ENCODE results near the gene TMEM201. TPM values are rescaled to one million over a fixed set of nuclear protein-coding genes. Genes with fewer than 3 reads are reported as not detected.
A peak's percentile ranks its signal among the peaks of the same experiment; 100 is the strongest.

Gene TMEM201
- total RNA-seq, 1 donor from 2014 or later, result 3.6 TPM

DNA sequence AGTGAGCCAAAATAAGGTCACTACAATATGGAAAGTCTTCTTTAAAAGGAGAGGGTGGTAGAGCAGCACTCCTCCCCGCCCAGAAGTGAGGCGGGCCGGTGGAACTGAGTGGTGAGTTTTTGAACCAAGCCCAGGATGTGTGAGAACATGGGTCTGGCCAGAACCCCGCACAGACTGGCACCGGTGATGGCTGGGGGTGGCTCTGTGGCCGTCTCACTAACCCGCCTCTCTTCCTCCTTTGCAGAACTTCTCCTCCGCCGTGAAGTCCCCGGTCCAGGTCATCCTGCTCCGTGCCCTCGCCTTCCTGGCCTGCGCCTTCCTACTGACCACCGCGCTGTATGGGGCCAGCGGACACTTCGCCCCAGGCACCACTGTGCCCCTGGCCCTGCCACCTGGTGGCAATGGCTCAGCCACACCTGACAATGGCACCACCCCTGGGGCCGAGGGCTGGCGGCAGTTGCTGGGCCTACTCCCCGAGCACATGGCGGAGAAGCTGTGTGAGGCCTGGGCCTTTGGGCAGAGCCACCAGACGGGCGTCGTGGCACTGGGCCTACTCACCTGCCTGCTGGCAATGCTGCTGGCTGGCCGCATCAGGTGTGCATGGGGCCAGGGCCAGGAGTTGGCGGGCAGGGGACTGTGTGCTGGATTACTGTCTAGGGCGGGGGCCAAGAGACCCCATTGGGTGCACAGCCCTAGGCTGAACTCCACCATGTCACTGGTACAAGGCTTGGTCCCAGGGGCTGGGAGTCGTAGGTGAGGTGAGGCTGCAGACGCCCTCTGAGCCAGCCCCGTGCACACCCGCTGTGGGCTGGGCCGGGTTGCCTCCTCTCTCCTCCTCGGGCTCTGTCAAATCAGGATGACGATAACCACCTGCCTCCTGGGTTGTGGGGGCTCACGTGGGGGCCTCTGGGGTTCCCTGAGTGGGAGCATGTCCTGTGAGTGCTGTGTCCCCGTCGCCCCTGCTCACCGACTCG is 12.4 kb downstream of the TMEM201 start:
- no peak for DNase-seq (ENCODE audit: low read depth in 2 of 2)

DNA sequence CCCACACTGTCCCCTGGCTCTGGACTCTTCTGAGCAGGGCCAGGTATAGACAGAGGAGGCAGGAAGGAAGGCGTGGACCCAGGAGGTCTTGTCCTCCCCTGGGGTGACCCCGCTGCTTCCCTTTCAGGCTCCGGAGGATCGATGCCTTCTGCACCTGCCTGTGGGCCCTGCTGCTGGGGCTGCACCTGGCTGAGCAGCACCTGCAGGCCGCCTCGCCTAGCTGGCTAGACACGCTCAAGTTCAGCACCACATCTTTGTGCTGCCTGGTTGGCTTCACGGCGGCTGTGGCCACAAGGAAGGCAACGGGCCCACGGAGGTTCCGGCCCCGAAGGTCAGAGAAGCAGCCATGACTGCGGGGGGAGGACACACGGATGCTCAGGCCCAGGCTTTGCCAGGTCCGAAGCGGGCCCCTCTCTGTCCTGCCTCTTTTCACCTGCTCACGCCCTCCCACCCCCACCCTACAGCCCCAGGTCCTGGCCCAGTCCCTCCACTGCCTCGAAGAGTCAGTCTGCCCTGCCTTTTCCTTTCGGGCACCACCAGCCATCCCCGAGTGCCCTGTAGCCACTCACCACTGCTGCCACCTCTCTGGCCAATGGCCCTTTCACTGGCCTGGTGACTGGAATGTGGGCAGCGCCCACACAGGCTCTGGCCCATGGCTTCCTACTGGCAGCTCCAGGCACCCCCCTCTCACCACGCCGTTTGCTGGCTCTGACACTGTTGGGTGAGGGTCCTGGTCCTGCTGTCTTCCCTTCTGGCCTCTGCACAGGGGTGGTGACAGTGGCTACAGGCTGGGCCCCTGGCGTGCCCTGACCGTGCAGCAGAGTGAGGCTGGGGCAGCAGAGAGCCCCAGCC is 13.5 kb downstream of the TMEM201 start:
- DNase-seq (ENCODE audit: low read depth in 2 of 2), result no peak

DNA sequence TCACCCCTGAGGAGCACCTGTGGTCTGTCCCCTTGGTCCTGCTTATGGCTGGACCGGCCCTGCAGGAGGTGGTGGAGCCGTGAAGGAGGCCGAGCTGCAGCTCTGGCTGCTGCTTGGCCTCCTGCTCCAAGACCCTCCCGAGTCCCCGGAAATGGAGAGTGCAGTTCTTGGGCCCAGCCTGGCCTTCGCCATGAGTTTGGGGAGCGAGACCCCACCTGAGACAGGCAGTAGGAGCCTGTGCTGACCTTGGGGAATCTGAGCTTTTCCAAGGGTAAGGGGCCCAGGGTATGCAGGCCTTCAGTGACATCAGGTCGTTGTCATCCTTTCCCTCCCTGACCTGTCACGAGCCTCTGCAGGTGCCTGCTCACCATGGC is 14.1 kb downstream of the TMEM201 start:
- DNase-seq (ENCODE audit: low read depth in 2 of 2), result no peak

DNA sequence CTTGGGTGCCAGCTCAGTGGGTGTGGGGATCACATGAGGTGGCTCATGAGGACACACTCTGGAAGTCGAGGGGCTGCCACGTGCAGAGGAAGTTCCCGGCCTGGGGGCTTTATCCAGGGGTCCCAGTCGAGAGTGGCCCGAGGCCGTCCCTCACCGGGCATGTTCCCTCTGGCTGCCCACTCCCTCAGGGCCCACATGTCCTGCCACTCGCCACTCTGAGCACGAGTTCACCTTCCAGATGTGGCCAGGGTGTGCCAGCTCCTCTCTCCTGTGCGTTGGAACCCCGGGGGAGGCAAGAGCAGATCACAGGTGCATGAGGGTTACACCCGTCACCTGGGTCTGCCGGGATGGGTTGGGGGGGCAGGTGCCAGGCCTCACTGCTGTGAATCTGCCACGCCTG is 14.6 kb downstream of the TMEM201 start:
- DNase-seq (ENCODE audit: low read depth in 2 of 2), result no peak

DNA sequence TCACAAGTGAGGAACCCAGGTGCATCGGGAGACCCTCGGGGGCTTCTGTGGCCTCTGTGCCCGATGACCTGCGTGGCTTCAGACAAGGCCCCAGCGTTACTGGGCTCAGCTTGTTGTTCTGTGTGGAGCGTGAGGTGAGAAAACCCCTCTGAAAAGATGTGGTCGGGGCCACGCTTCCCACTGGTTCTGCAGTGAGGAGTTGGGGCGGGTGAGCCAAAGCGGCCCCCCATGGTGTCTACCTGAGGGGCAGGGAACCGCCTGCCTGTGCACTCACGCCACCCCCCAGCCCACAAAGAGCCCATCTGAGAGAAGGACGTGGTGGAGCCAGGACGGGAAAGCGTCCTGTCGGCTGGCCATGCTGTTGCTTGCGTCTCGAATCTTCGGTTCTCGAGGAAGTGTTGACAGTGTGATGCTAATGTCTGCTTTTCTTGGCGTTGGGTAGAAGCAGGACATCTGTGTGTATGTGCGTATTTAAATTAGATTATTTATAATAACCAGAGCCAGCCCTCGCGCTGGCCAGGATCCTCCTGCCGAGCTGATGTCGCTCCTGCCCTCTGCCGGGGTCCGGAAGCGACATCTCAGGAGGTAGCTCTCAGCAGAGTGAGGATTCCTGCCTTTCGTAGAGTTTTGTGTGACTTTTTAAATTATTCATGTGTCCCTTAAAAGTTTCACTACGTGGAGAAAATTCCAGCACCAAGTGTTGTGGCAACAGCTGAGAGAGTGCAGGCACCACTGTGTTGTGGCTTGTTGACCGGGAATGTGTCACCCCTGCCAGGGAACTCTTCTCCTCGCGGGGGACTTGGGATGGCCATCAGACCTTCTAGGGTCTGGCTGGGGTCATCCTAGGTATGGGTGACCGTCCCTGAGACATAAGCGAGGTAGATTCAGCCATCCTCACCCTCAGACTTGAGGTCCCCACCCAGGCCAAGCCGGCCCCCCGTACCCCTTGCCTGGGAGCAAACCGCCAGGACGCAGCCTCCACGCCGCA is 15.3 kb downstream of the TMEM201 start:
- DNase-seq (ENCODE audit: low read depth in 2 of 2), result no peak

DNA sequence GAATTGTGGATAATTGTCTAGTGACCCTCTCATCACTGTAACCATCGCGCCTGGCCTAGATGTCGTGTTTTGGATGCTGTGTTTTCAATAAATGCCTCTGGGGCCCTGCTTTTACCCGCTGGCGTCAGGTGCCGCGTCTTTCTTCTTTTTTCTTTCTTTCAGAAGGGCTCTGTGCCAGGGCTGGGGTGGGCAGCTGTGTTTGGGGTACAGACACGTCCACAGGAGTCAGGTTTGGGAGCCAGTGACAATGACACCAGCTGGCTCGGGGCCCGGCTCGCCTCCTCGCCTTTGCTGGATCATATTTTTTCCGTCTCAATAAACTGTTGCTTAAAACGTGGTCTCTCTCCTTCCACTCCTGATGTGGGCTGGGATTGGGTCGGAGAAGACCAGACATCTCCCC is 16.1 kb downstream of the TMEM201 start:
- DNase-seq (ENCODE audit: low read depth in 2 of 2), result no peak

DNA sequence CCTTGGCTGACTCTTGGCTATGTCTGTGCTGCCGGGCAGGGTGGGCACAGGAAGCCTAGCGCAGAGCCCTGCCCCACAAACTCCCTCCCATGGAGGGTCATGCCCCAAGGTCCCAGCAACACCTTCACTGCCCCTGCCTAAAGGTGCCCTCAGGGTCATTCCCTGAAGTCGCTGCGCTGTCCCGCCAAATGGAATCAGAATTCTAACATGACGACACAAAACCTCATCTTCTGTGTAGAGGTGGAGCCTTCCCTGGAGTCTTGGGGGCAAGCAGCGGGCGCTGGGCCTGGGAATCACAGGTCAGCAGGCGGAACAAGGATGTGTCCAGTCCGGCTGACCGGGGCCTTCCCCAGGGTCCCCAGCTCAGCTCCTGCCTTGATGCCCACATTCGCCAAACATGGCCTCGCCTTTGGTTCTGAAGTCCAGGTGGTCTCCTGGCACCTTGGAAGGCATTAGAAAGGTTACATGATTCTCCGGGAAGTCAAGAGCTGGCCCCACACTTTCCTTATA is 17.3 kb downstream of the TMEM201 start:
- DNase-seq (ENCODE audit: low read depth in 2 of 2), result no peak

DNA sequence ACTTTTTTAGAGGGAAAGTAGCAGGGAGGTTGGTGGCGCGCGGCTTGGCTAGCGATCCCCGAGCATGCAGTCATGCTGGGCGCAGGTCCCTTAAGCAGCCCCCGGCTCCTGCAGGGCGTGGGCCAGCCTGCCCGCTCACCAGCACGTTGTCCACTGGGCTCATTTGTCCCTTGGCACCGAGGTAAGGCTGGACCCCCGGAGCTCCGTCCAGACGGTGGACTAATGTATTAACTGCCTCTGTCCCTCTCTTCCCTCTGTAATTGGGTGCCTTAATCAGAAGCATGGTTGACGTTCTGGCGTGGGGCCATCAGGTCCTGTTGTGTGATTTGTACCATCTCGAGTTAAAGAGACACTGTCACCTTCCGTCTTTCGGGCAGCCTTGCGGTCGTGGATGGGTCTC is 17.7 kb downstream of the TMEM201 start:
- DNase-seq (ENCODE audit: low read depth in 2 of 2), result no peak

DNA sequence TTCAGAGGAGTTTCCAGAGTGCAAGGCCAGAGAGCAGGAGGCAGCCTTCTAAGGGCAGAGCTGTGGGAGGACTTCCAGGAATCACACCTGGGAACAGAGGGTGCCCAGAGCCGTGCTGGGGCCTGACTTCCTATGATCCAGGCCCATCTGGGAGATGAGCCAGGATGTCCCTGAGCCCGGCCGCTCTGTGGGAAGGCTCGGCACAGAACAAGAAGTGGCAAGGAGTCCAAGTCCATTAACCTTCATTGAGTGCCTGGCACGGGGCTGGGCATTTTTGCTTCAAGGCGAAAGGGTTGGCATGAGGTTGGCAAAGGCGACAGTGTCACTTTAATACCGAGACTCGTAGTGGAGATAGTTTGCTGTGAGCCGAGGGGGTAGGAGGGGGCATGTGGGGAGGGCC is 18.2 kb downstream of the TMEM201 start:
- DNase-seq (ENCODE audit: low read depth in 2 of 2), result no peak

DNA sequence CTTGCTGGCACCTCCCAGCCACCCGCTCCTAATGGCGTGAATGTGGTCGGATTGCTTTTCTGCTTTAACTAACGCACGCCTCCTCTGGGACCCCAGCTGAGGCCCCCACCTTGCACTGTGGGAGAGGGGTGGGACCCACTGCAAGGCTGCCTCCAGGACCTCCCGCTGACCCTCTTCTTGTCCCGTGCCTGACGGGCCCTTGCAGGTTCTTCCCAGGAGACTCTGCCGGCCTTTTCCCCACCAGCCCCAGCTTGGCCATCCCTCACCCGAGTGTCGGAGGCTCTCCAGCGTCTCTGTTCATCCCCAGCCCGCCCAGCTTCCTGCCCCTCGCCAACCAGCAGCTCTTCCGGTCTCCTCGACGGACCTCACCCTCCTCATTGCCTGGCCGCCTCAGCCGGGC is 18.6 kb downstream of the TMEM201 start:
- DNase-seq (ENCODE audit: low read depth in 2 of 2), result no peak

DNA sequence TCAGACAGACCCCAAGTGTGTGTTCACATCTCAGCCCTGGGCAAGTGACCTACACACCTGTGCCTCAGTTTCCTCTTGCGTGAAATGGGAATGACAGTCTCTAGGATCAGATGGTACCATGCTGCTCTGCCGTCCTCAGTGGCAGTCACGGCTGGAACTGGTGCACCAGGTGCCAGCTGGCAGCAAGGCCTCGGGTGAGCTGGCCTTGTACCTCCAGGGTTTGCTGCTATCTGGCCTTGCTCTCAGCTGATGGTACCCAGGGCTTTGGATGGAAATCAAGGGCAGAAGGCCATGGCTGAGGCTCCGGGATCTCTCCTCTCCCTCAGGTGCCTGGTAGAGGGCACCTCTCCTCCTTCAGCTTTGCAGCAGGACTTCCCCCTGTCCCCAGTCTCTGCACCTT is 21.3 kb downstream of the TMEM201 start:
- DNase-seq (ENCODE audit: low read depth in 2 of 2), result no peak

DNA sequence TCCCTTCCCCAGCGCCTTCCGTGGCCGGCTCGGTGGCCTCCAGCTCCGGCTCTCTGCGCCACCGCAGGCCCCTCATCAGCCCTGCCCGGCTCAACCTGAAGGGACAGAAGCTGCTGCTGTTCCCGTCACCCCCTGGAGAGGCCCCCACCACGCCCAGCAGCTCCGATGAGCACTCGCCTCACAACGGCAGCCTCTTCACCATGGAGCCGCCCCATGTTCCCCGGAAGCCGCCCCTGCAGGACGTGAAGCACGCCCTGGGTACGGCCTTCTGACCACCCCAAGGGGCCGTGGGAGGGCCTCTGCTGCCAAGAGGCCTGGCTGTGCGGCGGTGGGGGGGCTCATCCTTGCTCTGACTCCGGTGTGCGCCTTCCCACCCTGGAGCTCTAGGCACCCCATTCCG is 21.8 kb downstream of the TMEM201 start:
- DNase-seq (ENCODE audit: low read depth in 2 of 2), result no peak

DNA sequence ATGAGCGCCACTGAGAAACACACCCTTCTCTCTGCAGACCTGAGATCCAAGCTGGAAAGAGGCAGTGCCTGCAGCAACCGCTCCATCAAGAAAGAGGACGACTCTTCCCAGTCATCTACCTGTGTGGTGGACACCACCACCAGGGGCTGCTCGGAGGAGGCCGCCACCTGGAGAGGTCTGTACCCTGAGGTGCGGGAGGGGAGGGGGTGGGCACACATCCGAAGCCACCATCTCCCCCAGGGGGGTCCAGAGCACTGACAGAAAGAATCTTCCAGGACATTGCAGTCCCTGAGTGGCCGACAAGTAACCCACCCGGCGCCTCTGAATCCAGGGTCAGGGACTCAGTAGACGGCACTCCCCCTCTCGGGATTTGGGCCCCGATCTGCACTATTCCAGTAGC is 23.0 kb downstream of the TMEM201 start:
- no peak for DNase-seq (ENCODE audit: low read depth in 2 of 2)

DNA sequence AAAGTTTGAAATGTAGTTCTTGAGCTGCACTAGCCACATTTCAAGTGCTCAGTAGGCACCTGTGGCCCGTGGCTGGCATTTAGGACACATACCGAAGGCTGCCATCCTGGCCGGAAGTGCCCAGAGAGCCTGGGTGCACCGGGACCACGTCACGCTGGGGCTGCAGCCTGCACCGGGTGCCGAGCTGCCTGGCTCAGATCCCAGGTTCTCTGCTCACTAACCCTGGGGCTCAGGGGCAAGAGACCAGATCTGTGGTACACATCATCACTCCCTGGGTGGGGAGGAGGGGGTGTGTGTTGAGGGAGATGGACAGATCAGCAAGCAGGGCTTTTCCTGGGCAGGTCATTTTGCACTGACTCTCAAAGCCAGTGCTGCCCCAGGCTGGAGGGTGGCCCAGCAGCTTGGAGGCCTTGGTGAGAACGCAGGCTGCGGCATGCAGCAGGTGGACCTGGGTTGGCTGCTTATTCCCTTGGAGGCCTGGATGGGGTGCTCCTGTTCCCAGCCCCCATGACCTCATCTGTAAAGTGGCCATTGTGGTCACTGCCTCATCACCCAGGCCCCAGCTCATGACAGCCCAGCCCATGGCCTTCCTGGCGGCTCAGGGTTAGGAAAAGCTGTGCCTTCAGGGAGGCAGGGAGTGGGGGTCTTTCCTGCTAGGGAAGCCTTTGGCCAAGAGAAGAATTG is 23.6 kb downstream of the TMEM201 start:
- no peak for DNase-seq (ENCODE audit: low read depth in 2 of 2)

DNA sequence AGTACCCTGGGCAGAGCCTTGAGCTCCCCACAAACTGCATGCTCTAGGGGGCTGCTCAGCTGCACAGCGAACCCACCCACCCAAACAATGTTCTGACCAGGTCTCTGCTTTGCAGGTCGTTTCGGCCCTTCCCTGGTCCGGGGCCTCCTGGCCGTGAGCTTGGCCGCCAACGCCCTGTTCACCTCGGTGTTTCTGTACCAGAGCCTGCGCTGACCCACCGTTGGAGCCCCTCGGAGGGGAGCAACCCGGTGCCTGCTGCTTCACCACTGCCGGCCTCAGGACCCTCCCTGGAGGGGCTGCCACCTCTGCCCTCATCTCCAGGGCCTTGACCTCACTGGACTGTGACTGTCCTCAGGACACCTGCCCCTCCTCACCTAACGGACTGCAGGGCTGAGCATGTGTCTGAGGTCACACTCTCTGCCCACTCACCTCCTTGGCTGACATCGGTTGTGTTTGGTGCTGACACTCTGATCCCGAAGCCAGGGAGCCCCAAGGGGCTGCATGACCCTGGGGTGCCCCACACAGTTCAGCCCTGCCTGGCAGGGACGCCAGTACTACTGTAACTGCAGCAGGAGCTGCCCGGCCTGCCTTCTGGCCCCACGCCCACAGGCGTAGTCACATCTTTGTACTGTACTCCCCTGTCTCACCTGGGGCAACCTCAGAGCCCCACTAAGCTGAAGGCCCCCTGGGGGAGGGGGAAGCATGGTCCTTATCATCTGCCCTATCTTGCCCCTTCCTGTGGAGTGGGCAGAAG is 24.3 kb downstream of the TMEM201 start:
- DNase-seq (ENCODE audit: low read depth in 2 of 2), result no peak

DNA sequence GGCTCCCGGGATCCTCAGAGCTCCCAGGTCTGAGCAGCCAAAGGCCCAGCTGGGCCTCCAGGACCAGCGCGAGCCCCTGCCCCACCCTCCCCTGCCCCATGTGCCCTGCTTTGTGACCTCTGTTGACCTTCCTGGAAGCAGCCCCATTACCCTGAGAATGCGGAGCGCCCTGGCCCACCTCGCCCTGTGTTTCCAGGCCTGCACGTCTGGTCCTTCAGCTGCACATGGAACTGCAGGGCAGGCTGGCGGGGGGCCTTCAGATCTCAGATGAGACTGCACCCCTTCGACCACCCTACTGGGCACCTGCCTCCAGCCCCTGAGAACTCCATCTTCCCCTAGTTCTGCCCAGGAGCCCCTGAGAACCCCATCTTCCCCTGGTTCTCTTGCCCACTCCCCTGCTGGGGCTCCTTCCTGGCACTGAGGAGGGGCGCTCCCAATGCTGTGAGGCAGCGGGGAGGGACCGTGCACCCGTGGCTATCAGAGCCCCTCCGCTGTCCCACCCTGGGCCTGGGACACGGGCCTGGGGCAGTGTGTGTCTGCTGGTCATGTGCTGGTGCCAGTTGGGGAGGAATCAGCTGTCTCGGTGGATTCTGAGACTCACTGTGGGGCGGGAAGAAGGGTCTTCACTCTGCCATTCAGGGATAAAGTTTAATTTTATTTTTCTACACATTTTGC is 25.1 kb downstream of the TMEM201 start:
- no peak for DNase-seq (ENCODE audit: low read depth in 2 of 2)

DNA sequence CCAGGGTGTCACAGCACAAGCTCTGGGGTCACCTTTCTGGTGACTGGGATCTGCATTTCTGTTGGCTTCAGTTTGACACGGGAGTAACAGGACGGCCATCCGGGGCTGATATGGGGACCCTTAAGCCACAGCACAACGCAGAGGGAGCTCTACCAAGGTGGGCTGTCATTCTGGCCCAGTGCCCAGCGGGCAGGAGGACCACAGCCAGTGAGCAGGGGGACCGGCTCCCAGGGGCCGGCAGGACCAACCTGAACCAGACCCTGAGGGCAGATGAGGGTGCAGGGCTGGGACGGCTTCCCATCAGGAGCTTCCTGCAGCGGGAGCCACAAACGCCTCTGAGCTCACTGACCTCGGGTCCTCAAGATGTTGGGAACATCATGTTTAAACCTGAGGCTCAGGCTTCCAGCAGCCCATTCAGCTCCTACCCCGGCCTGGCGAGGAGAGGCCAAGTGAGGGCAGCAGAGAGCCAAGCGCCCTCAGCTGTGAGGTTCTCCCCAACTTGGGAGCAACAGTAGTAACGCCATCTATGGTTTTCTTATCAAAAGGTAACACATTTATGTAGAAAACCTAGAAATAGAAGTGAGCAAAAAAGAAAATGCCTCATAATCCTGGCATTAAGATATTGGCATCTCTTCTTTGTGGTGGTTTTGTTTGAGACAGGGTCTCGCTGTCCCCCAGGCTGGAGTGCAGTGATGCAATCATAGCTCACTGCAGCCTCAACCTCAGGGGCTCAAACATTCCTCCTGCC is 26.8 kb downstream of the TMEM201 start:
- DNase-seq (ENCODE audit: low read depth in 2 of 2), result peak; percentile 49 to 54

DNA sequence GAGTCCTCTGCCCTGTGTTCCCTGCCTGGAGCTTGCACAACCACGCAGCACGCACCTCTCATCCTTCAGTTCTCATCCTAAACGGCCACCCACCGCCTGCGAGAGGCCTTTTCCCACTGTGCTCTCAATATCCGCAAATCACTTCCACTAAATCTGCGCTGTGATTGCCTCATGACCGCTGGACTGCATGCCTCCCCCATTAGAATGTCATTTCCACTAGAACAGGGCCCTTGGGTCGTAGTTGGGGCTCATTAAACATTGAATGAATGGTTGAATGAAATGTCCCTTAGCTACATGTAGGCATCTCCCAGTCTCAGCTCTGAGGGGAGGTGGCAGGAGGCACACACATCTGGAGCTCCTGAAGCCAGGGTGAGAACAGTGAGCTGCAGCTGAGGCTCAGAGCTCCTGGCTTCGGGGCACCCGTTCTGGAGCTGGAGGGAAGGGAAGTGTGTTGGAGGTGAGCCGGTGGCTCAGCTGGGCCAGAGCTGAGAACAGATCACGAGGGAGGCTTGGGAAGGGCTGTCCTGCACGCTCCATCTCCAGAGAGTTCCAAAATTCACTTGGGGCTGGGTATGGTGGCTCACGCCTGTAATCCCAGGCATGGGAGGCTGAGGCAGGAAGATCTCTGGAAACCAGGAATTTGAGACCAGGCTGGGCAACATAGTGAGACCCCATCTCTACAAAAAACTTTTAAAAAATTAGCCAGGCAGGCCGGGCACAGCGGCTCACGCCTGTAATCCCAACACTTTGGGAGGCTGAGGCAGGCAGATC is 30.4 kb downstream of the TMEM201 start:
- no peak for DNase-seq (ENCODE audit: low read depth in 2 of 2)
